ENCODE results near the gene ARMC5.

ARMC5 gene

DNA sequence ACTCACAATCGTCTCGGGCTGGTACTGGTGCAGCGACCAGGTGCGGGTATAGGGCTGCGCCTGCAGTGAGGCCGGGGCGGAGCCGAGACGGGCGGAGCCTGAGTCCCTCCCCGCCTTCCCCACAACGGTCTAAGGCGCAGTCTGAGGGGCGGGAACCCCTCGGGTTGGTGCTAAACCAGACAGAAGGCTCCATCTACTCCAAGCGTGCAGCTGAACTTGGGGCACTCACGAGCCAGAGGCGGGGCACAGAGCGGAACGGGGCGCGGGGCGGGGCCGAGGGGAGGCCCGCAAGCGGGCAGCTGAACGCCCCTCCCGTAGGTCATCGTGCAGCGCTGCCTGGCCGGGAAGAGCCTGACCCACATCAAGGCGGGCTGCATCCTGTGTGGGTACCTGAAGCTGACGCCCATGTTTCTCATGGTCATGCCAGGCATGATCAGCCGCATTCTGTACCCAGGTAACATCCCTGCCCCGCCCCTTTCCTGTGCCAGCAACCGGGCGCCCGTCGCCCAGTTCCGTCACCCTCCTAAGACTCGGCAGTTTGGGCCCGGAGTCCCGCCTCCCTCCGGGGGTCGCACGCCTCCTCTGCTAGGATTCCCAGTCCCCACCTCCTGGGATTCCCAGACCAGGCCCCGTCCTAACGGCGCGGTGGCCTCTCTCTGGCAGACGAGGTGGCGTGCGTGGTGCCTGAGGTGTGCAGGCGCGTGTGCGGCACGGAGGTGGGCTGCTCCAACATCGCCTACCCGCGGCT, 28.6 kb downstream of the ARMC5 start:
- Histone ChIP-seq H4K20me1 (ENCODE audit: insufficient read depth, low read length) (no peaks in the 10 kb centered on the region), H3K27me3 (ENCODE audit: low read depth, low read length) (no peaks in the 10 kb centered on the region; the same call in 1 of the 2 replicates), H3K4me3 (ENCODE audit: low read length) (no peak overlapping the region), H3K9ac (ENCODE audit: low read length) (no peak overlapping the region), H3K36me3 (replicated peaks; ENCODE audit: low read depth, low read length) (peaks cover 7% of the 10 kb centered on the region), H3K4me1 (ENCODE audit: low read length) (no peaks in the 10 kb centered on the region), H2AFZ (ENCODE audit: low read depth, low read length) (no peak overlapping the region), H3K9me3 (ENCODE audit: insufficient read depth, low read length) (no peaks in the 10 kb centered on the region), H3K79me2 (ENCODE audit: low read length) (no peaks in the 10 kb centered on the region), H3K4me2 (ENCODE audit: low read length) (no peak overlapping the region), H3K27ac (ENCODE audit: low read length) (no peak overlapping the region)
- TF ChIP-seq, protein P1, sequence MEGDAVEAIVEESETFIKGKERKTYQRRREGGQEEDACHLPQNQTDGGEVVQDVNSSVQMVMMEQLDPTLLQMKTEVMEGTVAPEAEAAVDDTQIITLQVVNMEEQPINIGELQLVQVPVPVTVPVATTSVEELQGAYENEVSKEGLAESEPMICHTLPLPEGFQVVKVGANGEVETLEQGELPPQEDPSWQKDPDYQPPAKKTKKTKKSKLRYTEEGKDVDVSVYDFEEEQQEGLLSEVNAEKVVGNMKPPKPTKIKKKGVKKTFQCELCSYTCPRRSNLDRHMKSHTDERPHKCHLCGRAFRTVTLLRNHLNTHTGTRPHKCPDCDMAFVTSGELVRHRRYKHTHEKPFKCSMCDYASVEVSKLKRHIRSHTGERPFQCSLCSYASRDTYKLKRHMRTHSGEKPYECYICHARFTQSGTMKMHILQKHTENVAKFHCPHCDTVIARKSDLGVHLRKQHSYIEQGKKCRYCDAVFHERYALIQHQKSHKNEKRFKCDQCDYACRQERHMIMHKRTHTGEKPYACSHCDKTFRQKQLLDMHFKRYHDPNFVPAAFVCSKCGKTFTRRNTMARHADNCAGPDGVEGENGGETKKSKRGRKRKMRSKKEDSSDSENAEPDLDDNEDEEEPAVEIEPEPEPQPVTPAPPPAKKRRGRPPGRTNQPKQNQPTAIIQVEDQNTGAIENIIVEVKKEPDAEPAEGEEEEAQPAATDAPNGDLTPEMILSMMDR (IDR thresholded peaks at IDR 0.05; ENCODE audit: low read depth, low read length) = no peak
- TF ChIP-seq EZH2phosphoT487 (IDR thresholded peaks at IDR 0.05; ENCODE audit: low read depth) = no peak

DNA sequence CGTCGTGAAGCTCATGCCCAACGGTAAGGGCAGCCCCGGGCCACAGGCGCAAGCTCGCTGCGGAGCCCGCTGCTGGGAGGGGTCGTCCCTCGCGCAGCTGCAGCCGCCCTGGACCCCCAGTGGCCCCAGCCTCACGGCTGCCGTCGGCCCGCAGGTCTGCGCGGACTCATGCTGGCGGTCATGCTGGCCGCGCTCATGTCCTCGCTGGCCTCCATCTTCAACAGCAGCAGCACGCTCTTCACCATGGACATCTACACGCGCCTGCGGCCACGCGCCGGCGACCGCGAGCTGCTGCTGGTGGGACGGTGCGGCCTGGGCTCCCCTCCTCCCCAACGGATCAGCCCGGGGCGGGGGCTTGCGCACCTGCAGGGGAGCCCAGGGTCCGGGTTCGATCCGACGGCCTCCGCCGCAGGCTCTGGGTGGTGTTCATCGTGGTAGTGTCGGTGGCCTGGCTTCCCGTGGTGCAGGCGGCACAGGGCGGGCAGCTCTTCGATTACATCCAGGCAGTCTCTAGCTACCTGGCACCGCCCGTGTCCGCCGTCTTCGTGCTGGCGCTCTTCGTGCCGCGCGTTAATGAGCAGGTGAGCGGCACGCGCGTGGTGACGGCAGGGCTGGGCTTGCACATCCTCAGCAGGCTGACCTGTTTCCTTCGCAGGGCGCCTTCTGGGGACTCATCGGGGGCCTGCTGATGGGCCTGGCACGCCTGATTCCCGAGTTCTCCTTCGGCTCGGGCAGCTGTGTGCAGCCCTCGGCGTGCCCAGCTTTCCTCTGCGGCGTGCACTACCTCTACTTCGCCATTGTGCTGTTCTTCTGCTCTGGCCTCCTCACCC, 29.4 kb downstream of the ARMC5 start:
- Histone ChIP-seq H4K20me1 (ENCODE audit: insufficient read depth, low read length) (no peaks in the 10 kb centered on the region), H3K4me1 (ENCODE audit: low read length) (no peaks in the 10 kb centered on the region), H3K27ac (ENCODE audit: low read length) (no peak overlapping the region), H2AFZ (ENCODE audit: low read depth, low read length) (no peak overlapping the region), H3K4me2 (ENCODE audit: low read length) (no peak overlapping the region), H3K27me3 (ENCODE audit: low read depth, low read length) (no peaks in the 10 kb centered on the region), H3K4me3 (ENCODE audit: low read length) (no peak overlapping the region), H3K9ac (ENCODE audit: low read length) (no peak overlapping the region), H3K9me3 (ENCODE audit: insufficient read depth, low read length) (no peaks in the 10 kb centered on the region), H3K36me3 (replicated peaks; ENCODE audit: low read depth, low read length) (peaks cover 13% of the 10 kb centered on the region), H3K79me2 (ENCODE audit: low read length) (no peaks in the 10 kb centered on the region)
- TF ChIP-seq, protein P1 (IDR thresholded peaks at IDR 0.05; ENCODE audit: low read depth, low read length) = no peak
- TF ChIP-seq EZH2phosphoT487 (IDR thresholded peaks at IDR 0.05; ENCODE audit: low read depth) = no peak

DNA sequence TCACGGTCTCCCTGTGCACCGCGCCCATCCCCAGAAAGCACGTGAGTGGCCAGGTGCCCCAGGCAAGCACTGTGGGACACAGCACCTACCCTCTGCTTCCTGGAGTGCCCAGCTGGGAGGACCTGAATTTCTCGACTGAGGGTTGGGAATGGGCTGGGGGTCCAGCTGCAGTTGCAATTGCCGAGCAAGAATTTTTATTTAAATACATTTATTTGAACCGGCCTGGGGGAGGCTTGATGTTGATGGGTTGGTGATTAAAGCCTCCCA, 29.9 kb downstream of the ARMC5 start:
- no peaks in the 10 kb centered on the region for H4K20me1 ChIP-seq (ENCODE audit: insufficient read depth, low read length)
- H3K27me3 ChIP-seq (ENCODE audit: low read depth, low read length) = no peaks in the 10 kb centered on the region
- H2AFZ ChIP-seq (ENCODE audit: low read depth, low read length) = no peak overlapping the region
- no peaks in the 10 kb centered on the region for H3K79me2 ChIP-seq (ENCODE audit: low read length)
- no peaks in the 10 kb centered on the region for H3K9me3 ChIP-seq (ENCODE audit: insufficient read depth, low read length)
- TF ChIP-seq, protein P1 (IDR thresholded peaks at IDR 0.05; ENCODE audit: low read depth, low read length) = no peak
- TF ChIP-seq EZH2phosphoT487 (IDR thresholded peaks at IDR 0.05; ENCODE audit: low read depth) = no peak
- H3K4me3 ChIP-seq (ENCODE audit: low read length) = no peak overlapping the region
- no peak overlapping the region for H3K9ac ChIP-seq (ENCODE audit: low read length)
- H3K27ac ChIP-seq (ENCODE audit: low read length) = no peak overlapping the region
- H3K4me2 ChIP-seq (ENCODE audit: low read length) = no peak overlapping the region
- H3K4me1 ChIP-seq (ENCODE audit: low read length) = no peaks in the 10 kb centered on the region
- peaks cover 13% of the 10 kb centered on the region for H3K36me3 ChIP-seq (replicated peaks; ENCODE audit: low read depth, low read length)
